Body of pancreas (tissue), 4 donors: ENCODE results near the gene FGF12. TPM values are rescaled to one million over a fixed set of nuclear protein-coding genes. Genes with fewer than 3 reads are reported as not detected.

Source experiments
- ATAC-seq: fragments of 150-250 bp; one replicate; pipeline ENCODE4 v1.9.1; 2016
- DNase-seq, 4 donors: peaks; one replicate each; pipeline ENCODE4 v3.0.0-alpha.2; 2019
- H3K27ac ChIP-seq, 4 donors: fragments of 200-600 bp; sonication (generic); 1 replicate in 3 of 4; 2 replicates in 1 of 4; pipeline versions ENCODE4 v1.5.1 to v1.6.1; 2016 to 2019; ENCODE audit warnings: mild to moderate bottlenecking in 1 of 4, mixed read lengths in 1 of 4, moderate library complexity in 1 of 4
- H3K27me3 ChIP-seq, 2 donors: fragments of 200-600 bp; sonication (generic); one replicate each; pipeline ENCODE4 v1.6.0; 2016; ENCODE audit warnings: mild to moderate bottlenecking in 1 of 2
- H3K36me3 ChIP-seq, 2 donors: fragments of 200-600 bp; sonication (generic); replicated peaks in 1 of 2; 2 replicates each; pipeline ENCODE4 v1.5.1; 2016; ENCODE audit warnings: low read depth in 2 of 2; ENCODE audit not compliant: insufficient read depth in 1 of 2
- H3K4me1 ChIP-seq: fragments of 200-600 bp; sonication (generic); one replicate; pipeline ENCODE4 v1.6.0; 2016
- H3K4me3 ChIP-seq, 2 donors: fragments of 200-600 bp; sonication (generic); 1 replicate in 1 of 2; 2 replicates in 1 of 2; pipeline ENCODE4 v1.5.1; 2016 to 2019
- H3K9me3 ChIP-seq, 3 donors: fragments of 200-600 bp; sonication (generic); 1 replicate in 2 of 3; 2 replicates in 1 of 3; pipeline ENCODE4 v1.5.1; 2016
- POLR2A ChIP-seq, 3 donors: fragments of 450-650 bp; IDR thresholded peaks; one replicate each; pipeline ENCODE4 v1.6.1; 2016; ENCODE audit warnings: antibody characterized with exemption in 3 of 3, mild to moderate bottlenecking in 2 of 3
- WGBS, 2 donors: methylation state at CpG; one replicate each; pipeline ENCODE4 v1.1.5; 2017; 5-methylcytosine and 5-hydroxymethylcytosine counted together
- intact Hi-C: fragments of 100-400 bp; cut with DNase I; formaldehyde crosslinking; loops from one replicate; pipeline ENCODE4 v1.15.1; 2023
- total RNA-seq, 2 donors: library from RNA; depleted of rRNA; stranded (reverse); fragments of >200 nt; gene quantifications; one replicate each; pipeline ENCODE4 v1.1.0, GENCODE V29; 2016
- TF ChIP-seq, protein P1 (sequence below), 7 experiments: fragments of 450-650 bp in 4 of 7; fragments of 200-600 bp in 3 of 7; sonication (generic) in 3 of 7; IDR thresholded peaks; one replicate each; pipeline ENCODE4 v1.5.1; 2016 to 2019; ENCODE audit warnings: antibody characterized with exemption in 7 of 7

The FGF12 gene
- total RNA-seq, 2 donors from 2014 or later: 0.99 to 2.3 TPM

DNA sequence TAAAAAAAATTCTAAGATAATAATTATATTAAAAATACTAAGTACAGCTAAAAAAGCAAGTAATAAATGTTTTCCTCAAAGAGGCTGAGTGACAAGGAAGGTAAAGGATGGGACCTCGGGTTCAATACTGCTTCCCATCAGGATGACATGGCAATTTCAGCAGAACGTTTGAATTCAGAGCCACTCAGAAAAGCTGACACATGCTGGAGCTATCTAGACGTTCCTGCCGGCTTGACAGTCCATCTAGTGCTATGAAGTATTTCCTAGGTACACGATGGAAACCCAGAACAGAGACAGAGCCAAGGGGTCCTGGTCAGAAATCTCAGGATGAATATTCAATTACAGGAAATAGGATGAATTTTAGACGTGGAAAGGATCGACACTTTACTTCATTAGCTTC is 361.8 kb downstream of the FGF12 start:
- 52 to 62% methylated on average over 7 of the region's 7 CpGs for WGBS, 2 donors
- Histone ChIP-seq H3K4me1 (no peaks in the 10 kb centered on the region), H3K4me3 (no peak overlapping the region), H3K9me3 (no peaks in the 10 kb centered on the region), H3K27ac (no peak overlapping the region), H3K27me3 (no peaks in the 10 kb centered on the region), H3K36me3 (no peaks in the 10 kb centered on the region)
- intact Hi-C loops: no loop called here
- DNase-seq: no peak
- no peak for ATAC-seq
- TF ChIP-seq, protein P1, sequence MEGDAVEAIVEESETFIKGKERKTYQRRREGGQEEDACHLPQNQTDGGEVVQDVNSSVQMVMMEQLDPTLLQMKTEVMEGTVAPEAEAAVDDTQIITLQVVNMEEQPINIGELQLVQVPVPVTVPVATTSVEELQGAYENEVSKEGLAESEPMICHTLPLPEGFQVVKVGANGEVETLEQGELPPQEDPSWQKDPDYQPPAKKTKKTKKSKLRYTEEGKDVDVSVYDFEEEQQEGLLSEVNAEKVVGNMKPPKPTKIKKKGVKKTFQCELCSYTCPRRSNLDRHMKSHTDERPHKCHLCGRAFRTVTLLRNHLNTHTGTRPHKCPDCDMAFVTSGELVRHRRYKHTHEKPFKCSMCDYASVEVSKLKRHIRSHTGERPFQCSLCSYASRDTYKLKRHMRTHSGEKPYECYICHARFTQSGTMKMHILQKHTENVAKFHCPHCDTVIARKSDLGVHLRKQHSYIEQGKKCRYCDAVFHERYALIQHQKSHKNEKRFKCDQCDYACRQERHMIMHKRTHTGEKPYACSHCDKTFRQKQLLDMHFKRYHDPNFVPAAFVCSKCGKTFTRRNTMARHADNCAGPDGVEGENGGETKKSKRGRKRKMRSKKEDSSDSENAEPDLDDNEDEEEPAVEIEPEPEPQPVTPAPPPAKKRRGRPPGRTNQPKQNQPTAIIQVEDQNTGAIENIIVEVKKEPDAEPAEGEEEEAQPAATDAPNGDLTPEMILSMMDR (IDR thresholded peaks at IDR 0.05): no peak
- no peak for TF ChIP-seq POLR2A (IDR thresholded peaks at IDR 0.05)

DNA sequence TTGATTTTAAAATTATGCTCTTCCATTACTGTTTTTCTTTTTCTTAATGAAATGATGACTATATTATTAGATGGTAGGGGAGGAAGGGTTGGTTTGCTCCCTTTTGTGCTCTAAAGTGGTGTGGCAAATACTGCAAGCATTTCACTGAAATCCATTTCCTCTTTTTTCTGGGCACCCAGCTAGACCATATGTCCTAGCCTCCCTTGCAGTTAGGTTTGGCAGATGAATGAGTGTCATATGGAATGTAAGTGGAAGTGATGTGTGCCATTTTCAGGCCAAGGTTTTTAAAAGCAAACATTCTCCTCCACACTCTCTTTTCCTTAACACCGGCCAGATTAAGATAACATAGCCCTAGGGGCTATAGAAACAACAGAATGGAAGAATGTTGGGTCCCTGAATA is 363.0 kb downstream of the FGF12 start:
- Histone ChIP-seq H3K27me3 (no peaks in the 10 kb centered on the region), H3K4me1 (no peaks in the 10 kb centered on the region), H3K9me3 (no peaks in the 10 kb centered on the region), H3K36me3 (no peaks in the 10 kb centered on the region), H3K4me3 (no peak overlapping the region), H3K27ac (no peak overlapping the region)
- intact Hi-C loops: no loop called here
- ATAC-seq (no peak), DNase-seq (no peak)
- 5 to 27% methylated on average over 1 of the region's 1 CpG for WGBS, 2 donors
- TF ChIP-seq, protein P1 (IDR thresholded peaks at IDR 0.05): no peak
- TF ChIP-seq POLR2A (IDR thresholded peaks at IDR 0.05): no peak

DNA sequence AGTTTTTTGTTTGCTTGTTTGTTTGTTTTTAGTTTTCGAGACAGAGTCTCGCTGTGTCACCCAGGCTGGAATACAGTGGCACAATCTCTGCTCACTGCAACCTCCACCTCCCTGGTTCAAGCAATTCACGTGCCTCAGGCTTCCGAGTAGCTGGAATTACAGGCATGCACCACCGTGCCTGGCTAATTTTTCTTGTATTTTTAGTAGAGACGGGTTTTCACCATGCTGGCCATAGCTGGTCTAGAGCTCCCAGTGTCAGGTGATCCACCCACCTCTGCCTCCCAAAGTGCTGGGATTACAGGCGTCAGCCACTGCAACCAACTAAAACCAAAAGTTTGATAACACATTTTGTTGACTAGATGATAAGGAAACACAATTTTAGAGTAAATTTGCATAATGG is 372.7 kb downstream of the FGF12 start:
- 75 to 88% methylated on average over 7 of the region's 7 CpGs for WGBS, 2 donors
- TF ChIP-seq, protein P1 (IDR thresholded peaks at IDR 0.05): no peak
- no peak for TF ChIP-seq POLR2A (IDR thresholded peaks at IDR 0.05)
- Histone ChIP-seq H3K9me3 (no peaks in the 10 kb centered on the region), H3K4me3 (no peak overlapping the region), H3K27me3 (no peaks in the 10 kb centered on the region), H3K27ac (no peak overlapping the region), H3K4me1 (no peaks in the 10 kb centered on the region), H3K36me3 (no peaks in the 10 kb centered on the region)
- no peak for DNase-seq
- no peak for ATAC-seq
- intact Hi-C loops: no loop called here

DNA sequence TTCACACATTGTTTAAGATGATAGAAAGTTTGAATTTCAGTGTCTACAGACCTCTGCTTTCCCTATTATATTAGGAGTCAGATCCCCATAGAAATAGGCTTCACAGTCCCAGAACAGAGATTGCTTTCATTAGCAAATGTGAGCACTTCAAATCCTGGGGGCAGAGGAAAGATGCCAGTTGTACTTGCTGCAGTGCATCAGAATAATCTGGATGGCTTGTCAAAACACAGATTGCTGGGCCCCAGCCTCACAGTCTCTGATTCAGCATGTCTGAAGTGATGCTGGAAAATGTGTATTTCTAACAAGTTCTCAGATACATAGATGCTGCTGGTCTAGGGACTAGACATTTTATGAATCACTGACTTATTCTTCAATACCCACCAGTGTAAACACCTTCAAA is 375.2 kb downstream of the FGF12 start:
- TF ChIP-seq, protein P1 (IDR thresholded peaks at IDR 0.05): no peak
- TF ChIP-seq POLR2A (IDR thresholded peaks at IDR 0.05): no peak
- DNase-seq (no peak), ATAC-seq (no peak)
- no peaks in the 10 kb centered on the region for H3K4me1 ChIP-seq
- H3K4me3 ChIP-seq: no peak overlapping the region
- H3K27me3 ChIP-seq: no peaks in the 10 kb centered on the region
- no peak overlapping the region for H3K27ac ChIP-seq
- intact Hi-C loops: no loop called here
- no peaks in the 10 kb centered on the region for H3K9me3 ChIP-seq
- H3K36me3 ChIP-seq: no peaks in the 10 kb centered on the region

DNA sequence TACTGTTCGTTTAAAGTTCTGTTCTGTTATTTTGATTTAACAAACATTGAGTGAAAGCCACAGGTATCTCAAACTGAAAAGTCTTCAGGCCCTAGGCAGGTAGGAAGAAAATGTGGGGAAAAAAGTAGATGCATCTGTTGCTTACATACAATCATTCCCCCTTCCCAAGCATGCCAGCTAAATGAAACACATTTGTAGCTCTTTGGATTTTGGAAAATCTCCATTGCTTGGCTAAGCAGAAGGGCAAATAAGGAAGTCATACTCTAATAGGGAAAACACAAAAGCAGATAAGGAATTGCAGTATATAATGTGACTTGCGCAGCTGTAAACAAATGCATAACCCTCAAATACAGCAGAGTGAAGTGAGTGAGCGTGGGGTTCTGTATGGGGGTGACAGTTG is 375.9 kb downstream of the FGF12 start:
- Histone ChIP-seq H3K36me3 (no peaks in the 10 kb centered on the region), H3K4me1 (no peaks in the 10 kb centered on the region), H3K9me3 (no peaks in the 10 kb centered on the region), H3K27me3 (no peaks in the 10 kb centered on the region), H3K27ac (no peak overlapping the region), H3K4me3 (no peak overlapping the region)
- no peak for TF ChIP-seq POLR2A (IDR thresholded peaks at IDR 0.05)
- TF ChIP-seq, protein P1 (IDR thresholded peaks at IDR 0.05): no peak
- 87 to 92% methylated on average over 3 of the region's 3 CpGs for WGBS, 2 donors
- ATAC-seq (no peak), DNase-seq (no peak)
- intact Hi-C loops: no loop called here
